Karpas-422 (cell line): ENCODE results near the gene AGAP1. TPM values are rescaled to one million over a fixed set of nuclear protein-coding genes. Genes with fewer than 3 reads are reported as not detected.

ENCODE experiments used
- DNase-seq: peaks from one replicate; pipeline ENCODE4 v3.0.0-alpha.2; 2015
- H2AFZ ChIP-seq: fragments of 200-600 bp; sonication (generic); 2 replicates; pipeline ENCODE4 v1.6.1; 2014; ENCODE audit warnings: antibody characterized with exemption, low read length, mixed read lengths
- H3K27ac ChIP-seq: fragments of 200-600 bp; sonication (generic); 2 replicates; pipeline ENCODE4 v1.5.1; 2014; ENCODE audit warnings: mild to moderate bottlenecking, low read length, moderate library complexity
- H3K27me3 ChIP-seq: fragments of 200-600 bp; sonication (generic); 2 replicates; pipeline ENCODE4 v1.6.1; 2014; ENCODE audit warnings: low read length, mixed read lengths
- H3K36me3 ChIP-seq: fragments of 200-600 bp; sonication (generic); 2 replicates; pipeline ENCODE4 v1.6.1; 2014; ENCODE audit warnings: low read length, mixed read lengths; ENCODE audit not compliant: insufficient read depth
- H3K4me1 ChIP-seq: fragments of 200-600 bp; sonication (generic); 2 replicates; pipeline ENCODE4 v1.6.1; 2014; ENCODE audit warnings: mild to moderate bottlenecking, low read length, mixed read lengths
- H3K4me2 ChIP-seq: fragments of 200-600 bp; sonication (generic); 2 replicates; pipeline ENCODE4 v1.6.1; 2014; ENCODE audit warnings: low read length, low read depth, mild to moderate bottlenecking; ENCODE audit not compliant: poor library complexity, severe bottlenecking
- H3K4me3 ChIP-seq: fragments of 200-600 bp; sonication (generic); 2 replicates; pipeline ENCODE4 v1.5.1; 2014; ENCODE audit warnings: mild to moderate bottlenecking, antibody characterized with exemption, low read length, mixed read lengths
- H3K79me2 ChIP-seq: fragments of 200-600 bp; sonication (generic); 2 replicates; pipeline ENCODE4 v1.6.1; 2014; ENCODE audit warnings: mild to moderate bottlenecking, low read length, mixed read lengths
- H3K9ac ChIP-seq: fragments of 200-600 bp; sonication (generic); 2 replicates; pipeline ENCODE4 v1.6.0; 2014; ENCODE audit warnings: low read length
- H3K9me2 ChIP-seq: fragments of 200-600 bp; sonication (generic), shearing (Covaris generic); replicated peaks from 2 replicates; pipeline ENCODE4 v1.6.0; 2014; ENCODE audit warnings: mild to moderate bottlenecking, low read length, moderate library complexity; ENCODE audit not compliant: insufficient read depth
- H3K9me3 ChIP-seq: fragments of 300-700, 200-600 bp; sonication (generic); 2 replicates; pipeline ENCODE4 v1.6.1; 2014; ENCODE audit warnings: low read length, mixed read lengths
- H4K20me1 ChIP-seq: fragments of 200-600 bp; sonication (generic); 2 replicates; pipeline ENCODE4 v1.6.1; 2014; ENCODE audit warnings: mild to moderate bottlenecking, antibody characterized with exemption, low read length, low read depth; ENCODE audit not compliant: insufficient read depth
- total RNA-seq: library from RNA; depleted of rRNA; stranded (reverse); fragments of >200 nt; shearing (Covaris generic); gene quantifications from 2 replicates; pipeline ENCODE4 v1.2.3, GENCODE V29; 2014; ENCODE audit warnings: low replicate concordance

AGAP1 gene
- total RNA-seq, 1 experiment from 2014 or later = not detected

DNA sequence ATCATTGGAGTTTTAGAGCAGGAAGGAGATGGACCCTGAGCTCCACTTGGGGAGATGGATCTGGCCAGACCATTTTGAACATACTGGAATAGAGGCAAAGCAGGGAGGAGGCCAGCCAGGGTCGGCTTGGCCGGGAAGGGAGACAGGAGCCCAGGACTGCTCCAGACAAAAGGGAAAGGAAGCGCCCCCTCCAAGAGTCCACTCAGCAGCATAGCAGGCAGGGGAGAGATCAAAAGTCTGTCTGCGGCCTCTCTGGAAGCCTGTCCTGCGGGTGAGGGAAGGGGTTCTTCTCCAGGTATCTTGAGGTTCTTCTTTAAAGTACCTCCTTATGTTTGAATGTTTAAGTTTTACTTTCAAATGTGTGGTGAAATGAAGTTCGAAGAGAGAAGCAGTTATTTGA is 548.2 kb downstream of the AGAP1 start:
- Histone ChIP-seq H3K9ac (no peak overlapping the region), H2AFZ (no peak overlapping the region), H3K36me3 (no peaks in the 10 kb centered on the region), H3K27me3 (no peaks in the 10 kb centered on the region), H3K9me3 (no peaks in the 10 kb centered on the region), H3K4me3 (no peak overlapping the region), H3K4me2 (no peak overlapping the region), H3K4me1 (no peaks in the 10 kb centered on the region), H3K9me2 (no peaks in the 10 kb centered on the region), H4K20me1 (no peaks in the 10 kb centered on the region), H3K27ac (no peak overlapping the region), H3K79me2 (no peaks in the 10 kb centered on the region)
- DNase-seq = no peak

DNA sequence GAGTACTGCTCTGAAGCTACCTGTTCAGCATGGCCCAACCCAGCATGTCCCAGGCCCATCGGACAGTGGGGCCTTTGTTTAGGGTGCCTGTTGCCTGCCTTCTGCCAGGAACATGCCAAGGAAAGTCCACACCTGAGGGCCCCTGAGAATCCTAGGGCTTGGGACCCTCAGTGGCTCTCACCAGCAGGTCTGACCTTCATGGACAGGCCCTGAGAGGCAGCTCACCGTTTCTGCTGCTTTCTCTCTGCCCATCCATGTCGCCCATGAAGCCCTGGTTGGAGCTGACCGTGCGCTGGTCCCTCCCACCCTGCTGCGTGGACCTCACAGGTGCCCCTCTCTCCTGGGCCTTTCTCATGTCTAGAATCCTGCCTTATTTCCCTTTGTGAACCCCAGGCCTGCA is 550.3 kb downstream of the AGAP1 start:
- no peaks in the 10 kb centered on the region for H3K36me3 ChIP-seq
- H3K27ac ChIP-seq = no peak overlapping the region
- H3K4me1 ChIP-seq = no peaks in the 10 kb centered on the region
- no peak for DNase-seq
- no peaks in the 10 kb centered on the region for H4K20me1 ChIP-seq
- no peaks in the 10 kb centered on the region for H3K79me2 ChIP-seq
- H2AFZ ChIP-seq = no peak overlapping the region
- H3K9me3 ChIP-seq = no peaks in the 10 kb centered on the region
- H3K4me3 ChIP-seq = no peak overlapping the region
- H3K9me2 ChIP-seq = no peaks in the 10 kb centered on the region
- H3K4me2 ChIP-seq = no peak overlapping the region
- no peak overlapping the region for H3K9ac ChIP-seq
- no peaks in the 10 kb centered on the region for H3K27me3 ChIP-seq

GRCh38 chr2:236045251-236046235 is 551.7 kb downstream of the AGAP1 start:
- Histone ChIP-seq H3K79me2 (no peaks in the 10 kb centered on the region), H3K9me2 (no peaks in the 10 kb centered on the region), H3K4me3 (no peak overlapping the region), H4K20me1 (no peaks in the 10 kb centered on the region), H3K36me3 (no peaks in the 10 kb centered on the region), H3K27me3 (no peaks in the 10 kb centered on the region), H3K27ac (no peak overlapping the region), H3K9me3 (no peaks in the 10 kb centered on the region), H3K9ac (no peak overlapping the region), H2AFZ (no peak overlapping the region), H3K4me1 (no peaks in the 10 kb centered on the region), H3K4me2 (no peak overlapping the region)
- no peak for DNase-seq

GRCh38 chr2:236046715-236047114 is 552.9 kb downstream of the AGAP1 start:
- DNase-seq = no peak
- H2AFZ ChIP-seq = no peak overlapping the region
- no peak overlapping the region for H3K4me3 ChIP-seq
- H3K4me1 ChIP-seq = no peaks in the 10 kb centered on the region
- no peaks in the 10 kb centered on the region for H3K36me3 ChIP-seq
- no peaks in the 10 kb centered on the region for H4K20me1 ChIP-seq
- no peak overlapping the region for H3K4me2 ChIP-seq
- no peaks in the 10 kb centered on the region for H3K79me2 ChIP-seq
- H3K9me2 ChIP-seq = no peaks in the 10 kb centered on the region
- H3K9me3 ChIP-seq = no peaks in the 10 kb centered on the region
- no peak overlapping the region for H3K27ac ChIP-seq
- no peaks in the 10 kb centered on the region for H3K27me3 ChIP-seq
- no peak overlapping the region for H3K9ac ChIP-seq

DNA sequence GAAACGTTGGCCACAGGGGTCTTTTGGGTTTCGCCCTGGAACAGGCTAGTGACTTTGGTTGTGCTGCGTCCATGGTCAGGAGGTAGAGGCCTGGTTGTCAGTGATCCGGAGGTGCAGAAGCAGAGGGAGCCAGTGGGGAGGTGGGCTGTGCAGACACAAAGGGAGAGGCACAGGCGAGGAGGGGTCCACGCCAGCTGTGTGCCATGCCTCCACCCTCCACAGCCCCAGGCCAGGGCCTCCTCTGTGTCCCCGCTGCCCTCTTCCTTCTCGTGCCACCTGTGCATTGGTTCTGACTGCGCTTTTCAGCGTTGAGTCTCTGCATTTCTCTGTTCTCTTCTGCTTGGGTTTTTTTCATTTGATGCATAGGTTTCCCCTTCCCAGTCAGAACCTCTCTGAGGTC is 553.3 kb downstream of the AGAP1 start:
- no peaks in the 10 kb centered on the region for H3K4me1 ChIP-seq
- no peaks in the 10 kb centered on the region for H3K9me3 ChIP-seq
- no peaks in the 10 kb centered on the region for H3K36me3 ChIP-seq
- DNase-seq = no peak
- no peaks in the 10 kb centered on the region for H3K9me2 ChIP-seq
- no peak overlapping the region for H3K9ac ChIP-seq
- H3K79me2 ChIP-seq = no peaks in the 10 kb centered on the region
- no peak overlapping the region for H3K27ac ChIP-seq
- no peaks in the 10 kb centered on the region for H4K20me1 ChIP-seq
- no peak overlapping the region for H3K4me3 ChIP-seq
- no peaks in the 10 kb centered on the region for H3K27me3 ChIP-seq
- no peak overlapping the region for H2AFZ ChIP-seq
- no peak overlapping the region for H3K4me2 ChIP-seq

- Histone ChIP-seq H4K20me1 (no peaks in the 10 kb centered on the region), H3K9ac (no peak overlapping the region), H3K27ac (no peak overlapping the region), H3K9me3 (no peaks in the 10 kb centered on the region), H3K4me2 (no peak overlapping the region), H2AFZ (no peak overlapping the region), H3K4me3 (no peak overlapping the region), H3K79me2 (no peaks in the 10 kb centered on the region), H3K9me2 (no peaks in the 10 kb centered on the region), H3K4me1 (no peaks in the 10 kb centered on the region), H3K27me3 (no peaks in the 10 kb centered on the region), H3K36me3 (no peaks in the 10 kb centered on the region)
- no peak for DNase-seq
These were observed 554.2 kb downstream of the AGAP1 start for GRCh38 chr2:236047886-236048540.

GRCh38 chr2:236049981-236050380 is 556.1 kb downstream of the AGAP1 start:
- Histone ChIP-seq H3K4me2 (no peak overlapping the region), H3K27me3 (no peaks in the 10 kb centered on the region), H3K9ac (no peak overlapping the region), H4K20me1 (no peaks in the 10 kb centered on the region), H3K9me3 (no peaks in the 10 kb centered on the region), H2AFZ (no peak overlapping the region), H3K79me2 (no peaks in the 10 kb centered on the region), H3K4me1 (no peaks in the 10 kb centered on the region), H3K27ac (no peak overlapping the region), H3K9me2 (no peaks in the 10 kb centered on the region), H3K4me3 (no peak overlapping the region), H3K36me3 (no peaks in the 10 kb centered on the region)
- no peak for DNase-seq

DNA sequence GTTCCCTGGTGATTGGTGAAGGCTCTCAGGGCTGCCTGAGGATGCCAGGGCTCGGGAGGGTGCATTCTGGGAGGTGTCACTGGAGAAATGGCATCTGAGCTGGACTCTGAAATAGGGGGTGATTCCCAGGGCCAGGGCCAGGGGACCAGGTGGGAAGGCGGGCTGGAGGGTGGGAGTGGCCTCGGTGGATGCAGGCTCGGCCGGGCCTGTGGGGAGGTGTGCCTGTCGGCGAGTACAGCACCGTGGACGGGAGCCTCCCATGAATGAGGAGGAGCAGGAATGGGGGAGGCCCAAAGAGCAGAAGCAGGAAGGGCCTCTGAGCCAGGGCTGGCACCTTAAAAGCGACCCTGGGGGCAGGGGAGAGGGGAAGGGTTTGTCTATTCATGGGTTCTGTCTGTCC is 557.5 kb downstream of the AGAP1 start:
- Histone ChIP-seq H3K27me3 (no peaks in the 10 kb centered on the region), H3K27ac (no peak overlapping the region), H3K9me3 (no peaks in the 10 kb centered on the region), H2AFZ (no peak overlapping the region), H4K20me1 (no peaks in the 10 kb centered on the region), H3K36me3 (no peaks in the 10 kb centered on the region), H3K4me2 (no peak overlapping the region), H3K4me3 (no peak overlapping the region), H3K79me2 (no peaks in the 10 kb centered on the region), H3K4me1 (no peaks in the 10 kb centered on the region), H3K9me2 (no peaks in the 10 kb centered on the region), H3K9ac (no peak overlapping the region)
- no peak for DNase-seq
